ENCODE results near the gene GSPT1.

Gene GSPT1

GRCh38 chr16:11870399-11870798, 45.4 kb downstream of the GSPT1 start:
- H3K4me1 ChIP-seq (ENCODE audit: control insufficient read depth, low read length), result peaks cover 9% of the 10 kb centered on the region
- H3K79me2 ChIP-seq (ENCODE audit: control insufficient read depth, low read length), result peaks cover 11% of the 10 kb centered on the region
- H4K20me1 ChIP-seq (ENCODE audit: control insufficient read depth, insufficient read depth, low read depth, low read length), result peaks cover 8% of the 10 kb centered on the region; the same call in 1 of the 2 replicates
- no peaks in the 10 kb centered on the region for H3K9me2 ChIP-seq (replicated peaks; ENCODE audit: control insufficient read depth, low read length)
- no peaks in the 10 kb centered on the region for H3K27me3 ChIP-seq (ENCODE audit: control insufficient read depth, low read length)
- no peak overlapping the region for H3K4me3 ChIP-seq (ENCODE audit: low read length)
- peaks cover 74% of the 10 kb centered on the region for H3K36me3 ChIP-seq (ENCODE audit: control insufficient read depth, low read length)
- no peaks in the 10 kb centered on the region for H3K9me3 ChIP-seq (ENCODE audit: control insufficient read depth, insufficient read depth, low read length)
- no peak overlapping the region for H3K4me2 ChIP-seq (ENCODE audit: low read length)
- H3F3A ChIP-seq (ENCODE audit: control insufficient read depth, insufficient read depth), result peaks cover 43% of the 10 kb centered on the region
- TF ChIP-seq EZH2phosphoT487 (IDR thresholded peaks at IDR 0.05; ENCODE audit: borderline replicate concordance, low read length) (no peak), CTCF (IDR thresholded peaks at IDR 0.05; ENCODE audit: low read depth, low read length, poor library complexity, severe bottlenecking) (no peak)
- no peak overlapping the region for H3K27ac ChIP-seq (ENCODE audit: low read depth, low read length)

- Histone ChIP-seq H3K9me3 (ENCODE audit: control insufficient read depth, insufficient read depth, low read length) (no peaks in the 10 kb centered on the region), H4K20me1 (ENCODE audit: control insufficient read depth, insufficient read depth, low read depth, low read length) (peaks cover 15% of the 10 kb centered on the region; the same call in 1 of the 2 replicates), H3K36me3 (ENCODE audit: control insufficient read depth, low read length) (peaks cover 67% of the 10 kb centered on the region), H3K79me2 (ENCODE audit: control insufficient read depth, low read length) (peaks cover 19% of the 10 kb centered on the region), H3K4me3 (ENCODE audit: low read length) (no peak overlapping the region), H3K9me2 (replicated peaks; ENCODE audit: control insufficient read depth, low read length) (no peaks in the 10 kb centered on the region), H3K4me1 (ENCODE audit: control insufficient read depth, low read length) (peaks cover 17% of the 10 kb centered on the region), H3K4me2 (ENCODE audit: low read length) (no peak overlapping the region), H3F3A (ENCODE audit: control insufficient read depth, insufficient read depth) (peaks cover 51% of the 10 kb centered on the region), H3K27me3 (ENCODE audit: control insufficient read depth, low read length) (no peaks in the 10 kb centered on the region), H3K27ac (ENCODE audit: low read depth, low read length) (no peak overlapping the region)
- TF ChIP-seq EZH2phosphoT487 (IDR thresholded peaks at IDR 0.05; ENCODE audit: borderline replicate concordance, low read length) (no peak), CTCF (IDR thresholded peaks at IDR 0.05; ENCODE audit: low read depth, low read length, poor library complexity, severe bottlenecking) (no peak)
Observed at GRCh38 chr16:11869353-11870228, 46.2 kb downstream of the GSPT1 start.

- H3K79me2 ChIP-seq (ENCODE audit: control insufficient read depth, low read length), result peaks cover 24% of the 10 kb centered on the region
- H3K36me3 ChIP-seq (ENCODE audit: control insufficient read depth, low read length), result peaks cover 56% of the 10 kb centered on the region
Observed at GRCh38 chr16:11868412-11868980, 47.3 kb downstream of the GSPT1 start.

More at GRCh38 chr16:11868412-11868980, 47.3 kb downstream of the GSPT1 start:
- peaks cover 45% of the 10 kb centered on the region for H3F3A ChIP-seq (ENCODE audit: control insufficient read depth, insufficient read depth)
- H3K9me2 ChIP-seq (replicated peaks; ENCODE audit: control insufficient read depth, low read length), result no peaks in the 10 kb centered on the region
- no peak for TF ChIP-seq EZH2phosphoT487 (IDR thresholded peaks at IDR 0.05; ENCODE audit: borderline replicate concordance, low read length)
- TF ChIP-seq CTCF (IDR thresholded peaks at IDR 0.05; ENCODE audit: low read depth, low read length, poor library complexity, severe bottlenecking), result no peak
- H3K27ac ChIP-seq (ENCODE audit: low read depth, low read length), result no peak overlapping the region
- H3K4me2 ChIP-seq (ENCODE audit: low read length), result no peak overlapping the region
- peaks cover 15% of the 10 kb centered on the region; the same call in 1 of the 2 replicates for H4K20me1 ChIP-seq (ENCODE audit: control insufficient read depth, insufficient read depth, low read depth, low read length)
- H3K9me3 ChIP-seq (ENCODE audit: control insufficient read depth, insufficient read depth, low read length), result no peaks in the 10 kb centered on the region
- peaks cover 19% of the 10 kb centered on the region for H3K4me1 ChIP-seq (ENCODE audit: control insufficient read depth, low read length)
- H3K27me3 ChIP-seq (ENCODE audit: control insufficient read depth, low read length), result no peaks in the 10 kb centered on the region
- no peak overlapping the region for H3K4me3 ChIP-seq (ENCODE audit: low read length)
